IMR-90 (cell line): ENCODE results near the gene PRKCA.

Experiments
- CTCF ChIP-seq: conservative IDR thresholded peaks from 2 replicates; pipeline ENCODE4 v1.5.1; 2012; ENCODE audit warnings: mild to moderate bottlenecking, low read depth, low read length, improper control_type of control experiment
- FOS ChIP-seq: fragments of 150-350 bp; IDR thresholded peaks from 2 replicates; pipeline ENCODE4 v1.6.1; 2016; ENCODE audit warnings: low read depth, low read length
- POLR2A ChIP-seq: IDR thresholded peaks from 2 replicates; pipeline ENCODE4 v1.6.1; 2012; ENCODE audit warnings: mild to moderate bottlenecking, low read depth, low read length

DNA sequence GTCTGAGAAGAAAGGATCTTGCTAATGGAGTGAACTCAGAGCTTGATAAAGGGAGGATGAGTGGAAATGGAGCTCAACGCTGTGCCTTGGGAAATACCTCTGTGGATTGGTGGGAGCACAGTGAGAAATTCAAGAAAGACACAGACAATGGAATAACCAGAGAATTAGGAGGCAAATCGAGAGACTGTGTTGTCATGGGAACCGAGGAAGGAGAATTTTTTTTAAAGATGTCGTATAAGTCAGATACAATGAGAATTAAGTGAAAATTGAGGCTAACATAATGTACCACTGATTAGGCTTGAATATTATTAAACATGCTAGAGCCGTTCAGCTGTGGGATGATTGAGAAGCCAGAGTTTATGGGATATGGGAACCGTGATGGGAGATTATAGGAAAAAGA is 134.2 kb downstream of the PRKCA start:
- TF ChIP-seq CTCF = no peak
- no peak for TF ChIP-seq POLR2A
- no peak for TF ChIP-seq FOS
